GM12875 (cell line): ENCODE data around the gene ZFPL1.

Experiments
- H3K4me3 ChIP-seq: one replicate; pipeline ENCODE4 v1.5.1; 2011; ENCODE audit warnings: low read depth, low read length, control low read depth
- TF ChIP-seq, protein P1 (sequence below): IDR thresholded peaks from 2 replicates; pipeline ENCODE4 v1.5.1; 2011; ENCODE audit warnings: low read depth, mild to moderate bottlenecking, control low read depth, inconsistent platforms, low read length, moderate library complexity, borderline replicate concordance; ENCODE audit not compliant: insufficient read depth

ZFPL1 gene

DNA sequence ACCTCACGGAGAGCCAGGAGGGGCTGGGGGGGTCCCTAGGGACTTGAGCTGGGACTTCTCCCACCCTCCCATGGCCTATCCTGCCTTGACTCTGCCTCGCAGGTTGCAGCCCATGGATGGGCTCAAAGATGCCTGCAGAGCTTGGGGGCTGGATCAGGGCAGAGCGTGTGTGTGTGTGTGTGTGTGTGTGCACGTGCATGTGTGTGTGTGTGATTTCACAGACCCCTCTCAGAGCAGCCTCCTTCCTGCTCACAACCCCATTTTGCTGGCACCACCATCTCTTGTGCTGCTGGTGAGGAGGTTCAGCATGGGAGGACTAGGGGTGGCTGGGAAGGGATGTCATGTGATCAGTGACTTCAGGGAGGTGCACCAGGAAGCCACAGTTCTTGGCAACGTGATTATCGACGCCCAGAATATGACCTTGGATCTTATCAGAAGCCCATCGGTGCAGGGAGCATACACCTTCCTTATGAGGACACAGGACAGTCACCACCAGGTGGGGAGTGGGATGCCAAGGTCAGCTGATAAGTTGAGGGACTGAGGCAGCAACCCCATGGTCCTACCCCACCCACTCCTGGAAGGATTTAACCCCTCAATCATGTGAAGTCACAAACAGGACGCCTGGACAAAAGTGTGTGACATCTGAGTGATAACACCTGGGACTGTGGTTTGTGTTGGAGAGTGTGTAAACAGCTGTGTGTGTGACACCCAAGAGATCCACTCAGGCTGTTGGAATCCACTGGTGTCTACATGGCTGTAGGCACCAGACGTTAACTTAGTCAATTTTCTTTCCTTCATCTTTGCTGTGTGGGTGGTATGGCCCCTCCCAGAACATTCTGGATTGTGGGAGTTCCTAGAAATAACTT is 23.8 kb upstream of the ZFPL1 start:
- no peak overlapping the region for H3K4me3 ChIP-seq
- TF ChIP-seq, protein P1, sequence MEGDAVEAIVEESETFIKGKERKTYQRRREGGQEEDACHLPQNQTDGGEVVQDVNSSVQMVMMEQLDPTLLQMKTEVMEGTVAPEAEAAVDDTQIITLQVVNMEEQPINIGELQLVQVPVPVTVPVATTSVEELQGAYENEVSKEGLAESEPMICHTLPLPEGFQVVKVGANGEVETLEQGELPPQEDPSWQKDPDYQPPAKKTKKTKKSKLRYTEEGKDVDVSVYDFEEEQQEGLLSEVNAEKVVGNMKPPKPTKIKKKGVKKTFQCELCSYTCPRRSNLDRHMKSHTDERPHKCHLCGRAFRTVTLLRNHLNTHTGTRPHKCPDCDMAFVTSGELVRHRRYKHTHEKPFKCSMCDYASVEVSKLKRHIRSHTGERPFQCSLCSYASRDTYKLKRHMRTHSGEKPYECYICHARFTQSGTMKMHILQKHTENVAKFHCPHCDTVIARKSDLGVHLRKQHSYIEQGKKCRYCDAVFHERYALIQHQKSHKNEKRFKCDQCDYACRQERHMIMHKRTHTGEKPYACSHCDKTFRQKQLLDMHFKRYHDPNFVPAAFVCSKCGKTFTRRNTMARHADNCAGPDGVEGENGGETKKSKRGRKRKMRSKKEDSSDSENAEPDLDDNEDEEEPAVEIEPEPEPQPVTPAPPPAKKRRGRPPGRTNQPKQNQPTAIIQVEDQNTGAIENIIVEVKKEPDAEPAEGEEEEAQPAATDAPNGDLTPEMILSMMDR, result no peak

DNA sequence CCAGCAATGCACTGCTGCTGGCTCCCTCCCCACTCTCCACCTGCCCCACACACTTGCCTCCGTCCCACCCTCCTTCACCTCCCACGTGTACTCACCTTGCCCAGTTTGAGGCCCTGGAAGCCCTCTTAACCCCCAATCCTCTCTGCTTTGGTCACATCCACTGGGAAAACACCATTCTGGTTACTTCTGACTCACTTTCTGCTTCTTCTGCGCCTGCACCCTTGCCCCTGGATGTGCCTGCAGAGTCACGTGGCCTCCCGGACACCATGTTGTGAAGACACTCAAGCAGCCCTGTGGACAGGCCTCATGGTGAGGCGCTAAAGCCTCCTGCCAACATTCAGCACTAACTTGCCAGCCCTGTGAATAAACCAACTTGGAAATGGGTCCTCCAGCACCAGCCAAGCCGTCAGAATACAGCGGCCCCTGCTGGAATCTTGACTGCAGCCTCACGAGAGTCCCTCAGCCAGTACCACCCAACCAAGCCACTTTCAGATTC is 23.1 kb upstream of the ZFPL1 start:
- TF ChIP-seq, protein P1, result no peak
- no peak overlapping the region for H3K4me3 ChIP-seq

DNA sequence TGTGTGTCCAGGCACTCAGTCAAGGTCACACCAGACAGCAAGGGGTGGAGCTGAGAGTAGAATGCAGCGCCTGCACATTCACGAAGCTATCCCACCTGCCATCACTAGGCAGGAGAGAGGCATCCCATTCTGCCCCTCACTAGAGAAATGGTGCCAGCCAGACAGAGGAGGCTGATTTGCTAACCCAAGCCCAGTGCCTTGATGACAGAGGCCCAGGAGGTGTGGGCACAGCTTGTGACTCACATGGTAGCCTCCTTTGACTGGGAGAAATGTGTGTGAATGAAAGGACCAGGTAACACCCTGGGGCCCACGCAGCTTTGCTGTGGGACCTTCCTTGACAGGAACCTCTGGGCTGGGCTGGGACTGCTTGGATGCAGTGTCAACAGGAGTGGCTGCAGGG is 20.5 kb upstream of the ZFPL1 start:
- H3K4me3 ChIP-seq, result no peak overlapping the region
- TF ChIP-seq, protein P1, result no peak

DNA sequence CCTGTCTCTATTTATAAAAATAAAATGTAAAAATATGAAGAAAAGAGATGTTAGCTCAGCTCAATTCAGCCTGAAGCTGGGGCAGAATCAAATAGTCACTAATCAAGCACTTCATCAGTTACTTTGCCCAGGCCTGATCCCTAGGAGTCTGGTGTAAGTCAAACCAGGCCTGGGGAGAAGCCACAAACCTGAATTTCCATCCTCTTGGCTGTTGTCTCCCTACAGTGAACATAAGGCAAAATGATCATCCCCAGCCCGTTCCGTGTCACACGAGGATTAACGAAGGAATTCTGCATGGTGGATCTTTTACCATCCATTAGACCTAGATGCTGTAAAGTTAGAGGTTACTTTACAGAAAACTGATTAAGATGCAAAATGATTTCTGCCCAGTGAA is 19.2 kb upstream of the ZFPL1 start:
- TF ChIP-seq, protein P1, result no peak

DNA sequence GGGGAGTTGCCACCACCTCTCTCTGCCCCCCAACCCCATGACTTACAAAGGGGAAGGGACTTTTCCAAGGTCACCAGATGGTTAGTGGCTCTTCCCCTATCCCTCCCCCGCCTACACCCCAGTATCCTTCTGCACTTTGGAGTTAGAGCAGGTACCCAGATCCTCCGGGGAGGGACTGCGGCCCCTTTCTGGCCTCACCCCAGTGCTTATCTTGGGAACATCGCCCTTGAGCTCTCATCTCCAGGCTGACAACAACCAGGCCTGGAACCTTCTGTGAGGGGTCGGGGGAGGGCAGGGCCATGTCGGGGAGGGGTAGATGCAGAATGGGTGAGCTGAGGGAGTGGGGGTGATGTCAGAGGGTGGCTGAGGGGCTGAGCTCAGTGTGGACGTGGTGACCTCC is 18.2 kb upstream of the ZFPL1 start:
- no peak overlapping the region for H3K4me3 ChIP-seq
- TF ChIP-seq, protein P1, result no peak

More for the DNA sequence above, 19.2 kb upstream of the ZFPL1 start:
- no peak overlapping the region for H3K4me3 ChIP-seq

DNA sequence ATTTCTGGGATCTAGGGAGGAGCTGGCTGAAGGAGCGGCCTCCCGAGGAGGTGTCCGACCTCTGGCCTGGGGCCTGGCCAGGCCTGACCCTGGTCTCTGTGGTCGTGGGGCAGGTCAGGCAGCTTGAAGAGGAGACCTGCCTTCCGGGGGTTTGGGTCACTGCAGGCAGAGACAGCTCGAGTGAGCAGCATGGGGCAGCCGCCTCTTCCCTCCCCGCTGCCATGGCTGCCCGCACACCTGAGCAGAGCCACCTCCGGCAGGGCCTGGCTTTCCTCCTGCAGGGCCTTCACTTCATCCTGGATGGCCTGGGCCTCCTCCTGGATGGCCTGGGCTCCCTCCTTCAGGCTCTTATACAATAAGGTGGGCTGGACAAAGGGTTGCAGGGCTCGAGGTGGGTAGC is 17.7 kb upstream of the ZFPL1 start:
- TF ChIP-seq, protein P1, result no peak
- H3K4me3 ChIP-seq, result no peak overlapping the region

DNA sequence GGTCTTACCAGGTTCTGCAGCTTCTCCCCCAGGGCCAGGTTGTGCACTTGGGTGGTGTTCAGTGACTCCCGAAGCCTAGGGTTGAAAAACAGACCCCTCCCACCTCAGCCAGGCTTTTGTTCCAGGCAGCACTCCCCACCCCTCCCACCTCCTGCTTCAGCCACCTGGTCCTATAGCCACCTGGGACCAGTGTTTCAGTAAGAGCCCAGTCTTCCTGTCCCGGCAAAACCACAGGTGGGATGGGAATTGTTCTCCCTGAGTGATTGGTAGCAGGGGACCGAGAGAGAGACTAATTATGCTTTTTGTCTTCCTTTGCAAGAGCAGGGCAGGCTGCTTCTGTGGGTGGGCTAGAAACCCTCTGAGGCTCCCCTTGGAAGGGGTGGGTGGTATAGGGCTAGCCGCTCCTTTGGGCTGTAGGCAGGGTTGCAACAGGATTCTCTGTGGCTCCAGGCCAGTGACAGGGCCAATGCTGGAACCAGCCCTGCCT is 17.2 kb upstream of the ZFPL1 start:
- TF ChIP-seq, protein P1, result no peak
- H3K4me3 ChIP-seq, result no peak overlapping the region
